Muscle of arm (tissue), 12 donors: Measurements from ENCODE around the gene ARF3. TPM values are rescaled to one million over a fixed set of nuclear protein-coding genes. Genes with fewer than 3 reads are reported as not detected.
A peak's percentile ranks its signal among the peaks of the same experiment; 100 is the strongest.

ENCODE experiments used
- DNase-seq: peaks from one replicate; pipeline ENCODE4 v3.0.0-alpha.2; 2013
- polyA plus RNA-seq, 12 donors: library from polyadenylated mRNA; unstranded; fragments of 120-200 nt; gene quantifications; one replicate each; pipeline ENCODE4 v1.2.1, GENCODE V29; 2013; ENCODE audit not compliant: insufficient read length in 12 of 12

ARF3 gene
- polyA plus RNA-seq, 12 donors: 33.2 to 93.3 (median 45.4) TPM; not detected in 1

- DNase-seq: no peak
Observed at GRCh38 chr12:48969160-48969771, 12.0 kb upstream of the ARF3 start.

- DNase-seq: no peak
Observed at GRCh38 chr12:48968467-48968866, 11.2 kb upstream of the ARF3 start.

- no peak for DNase-seq
Observed at GRCh38 chr12:48967991-48968390, 10.7 kb upstream of the ARF3 start.

GRCh38 chr12:48966177-48966895 is 9.0 kb upstream of the ARF3 start:
- DNase-seq: no peak

- DNase-seq: no peak
Observed at GRCh38 chr12:48965298-48965838, 8.1 kb upstream of the ARF3 start.

GRCh38 chr12:48961801-48962200 is 4.5 kb upstream of the ARF3 start:
- no peak for DNase-seq

- no peak for DNase-seq
Observed at GRCh38 chr12:48961331-48961730, 4.0 kb upstream of the ARF3 start.

GRCh38 chr12:48960834-48961233 is 3.5 kb upstream of the ARF3 start:
- no peak for DNase-seq

- no peak for DNase-seq
Observed at GRCh38 chr12:48958049-48958388, 732 bp upstream of the ARF3 start.

GRCh38 chr12:48956279-48957140 is 777 bp downstream of the ARF3 start:
- peak; percentile 94 for DNase-seq

- no peak for DNase-seq
Observed at GRCh38 chr12:48954841-48955501, 2.3 kb downstream of the ARF3 start.

- DNase-seq: no peak
Observed at GRCh38 chr12:48954061-48954460, 3.2 kb downstream of the ARF3 start.

GRCh38 chr12:48952691-48953090 is 4.6 kb downstream of the ARF3 start:
- DNase-seq: no peak

GRCh38 chr12:48947727-48948126 is 9.6 kb downstream of the ARF3 start:
- no peak for DNase-seq

GRCh38 chr12:48946943-48947342 is 10.3 kb downstream of the ARF3 start:
- DNase-seq: no peak

GRCh38 chr12:48946205-48946604 is 11.1 kb downstream of the ARF3 start:
- no peak for DNase-seq

GRCh38 chr12:48943221-48943620 is 14.1 kb downstream of the ARF3 start:
- DNase-seq: no peak

GRCh38 chr12:48940181-48940580 is 17.1 kb downstream of the ARF3 start:
- DNase-seq: no peak

GRCh38 chr12:48938805-48939204 is 18.5 kb downstream of the ARF3 start:
- DNase-seq: no peak

- no peak for DNase-seq
Observed at GRCh38 chr12:48937170-48937569, 20.1 kb downstream of the ARF3 start.

- DNase-seq: peak; percentile 75
Observed at GRCh38 chr12:48936379-48936979, 20.8 kb downstream of the ARF3 start.

- no peak for DNase-seq
Observed at GRCh38 chr12:48934312-48934706, 23.0 kb downstream of the ARF3 start.
